Mucosa of stomach (tissue), 1 donor: Measurements from ENCODE around the gene PPP1R14B.

Experiments
- H3K27me3 ChIP-seq: one replicate; pipeline ENCODE4 v1.7.0; 2013; ENCODE audit warnings: mild to moderate bottlenecking, low read length; ENCODE audit not compliant: control insufficient read depth, insufficient read depth
- H3K36me3 ChIP-seq: one replicate; pipeline ENCODE4 v1.7.0; 2013; ENCODE audit warnings: low read length; ENCODE audit not compliant: control insufficient read depth, insufficient read depth
- H3K4me1 ChIP-seq: one replicate; pipeline ENCODE4 v1.7.0; 2013; ENCODE audit warnings: mild to moderate bottlenecking, low read length; ENCODE audit not compliant: control insufficient read depth, insufficient read depth
- H3K4me3 ChIP-seq: one replicate; pipeline ENCODE4 v1.7.0; 2013; ENCODE audit warnings: low read length
- H3K9ac ChIP-seq: one replicate; pipeline ENCODE4 v1.7.0; 2013; ENCODE audit warnings: mild to moderate bottlenecking, low read length, moderate library complexity
- H3K9me3 ChIP-seq: one replicate; pipeline ENCODE4 v1.7.0; 2013; ENCODE audit warnings: mild to moderate bottlenecking, low read length, moderate library complexity; ENCODE audit not compliant: control insufficient read depth
- donor health status: Pancreatic carcinoma.

PPP1R14B gene

GRCh38 chr11:64237484-64237951, 9.2 kb downstream of the PPP1R14B start:
- Histone ChIP-seq H3K9ac (peak overlapping the region; percentile 45), H3K4me1 (peaks cover 69% of the 10 kb centered on the region), H3K36me3 (no peaks in the 10 kb centered on the region), H3K27me3 (no peaks in the 10 kb centered on the region), H3K4me3 (no peak overlapping the region), H3K9me3 (no peaks in the 10 kb centered on the region)

GRCh38 chr11:64235437-64236161, 11.1 kb downstream of the PPP1R14B start:
- no peaks in the 10 kb centered on the region for H3K27me3 ChIP-seq
- H3K9ac ChIP-seq = peak overlapping the region; percentile 41
- peak overlapping the region; percentile 55 for H3K4me3 ChIP-seq
- H3K9me3 ChIP-seq = no peaks in the 10 kb centered on the region
- no peaks in the 10 kb centered on the region for H3K36me3 ChIP-seq
- peaks cover 74% of the 10 kb centered on the region for H3K4me1 ChIP-seq

- Histone ChIP-seq H3K36me3 (no peaks in the 10 kb centered on the region), H3K4me1 (peaks cover 68% of the 10 kb centered on the region), H3K4me3 (peak overlapping the region; percentile 55), H3K9ac (peak overlapping the region; percentile 41), H3K9me3 (no peaks in the 10 kb centered on the region), H3K27me3 (no peaks in the 10 kb centered on the region)
Observed at GRCh38 chr11:64234647-64235379, 11.9 kb downstream of the PPP1R14B start.

- H3K4me1 ChIP-seq = peaks cover 68% of the 10 kb centered on the region
- no peaks in the 10 kb centered on the region for H3K27me3 ChIP-seq
- no peaks in the 10 kb centered on the region for H3K9me3 ChIP-seq
- H3K36me3 ChIP-seq = no peaks in the 10 kb centered on the region
- H3K9ac ChIP-seq = peak within 1 kb of the TSS; percentile 62
- peak within 1 kb of the TSS; percentile 55 for H3K4me3 ChIP-seq
Observed at GRCh38 chr11:64233913-64234586, 12.7 kb downstream of the PPP1R14B start, which contains the start of gene VEGFB. Gene VEGFB, plus strand, starts transcription at chr11:64234584. Its CDS starts 250 bp downstream, at chr11:64234834.

- Histone ChIP-seq H3K4me1 (peaks cover 58% of the 10 kb centered on the region), H3K36me3 (no peaks in the 10 kb centered on the region), H3K4me3 (no peak overlapping the region), H3K9me3 (no peaks in the 10 kb centered on the region), H3K9ac (no peak overlapping the region), H3K27me3 (no peaks in the 10 kb centered on the region)
Observed at GRCh38 chr11:64232967-64233315, 13.8 kb downstream of the PPP1R14B start.

GRCh38 chr11:64232182-64232966, 14.4 kb downstream of the PPP1R14B start:
- Histone ChIP-seq H3K36me3 (no peaks in the 10 kb centered on the region), H3K27me3 (no peaks in the 10 kb centered on the region), H3K9ac (no peak overlapping the region), H3K4me3 (no peak overlapping the region), H3K4me1 (peaks cover 56% of the 10 kb centered on the region), H3K9me3 (no peaks in the 10 kb centered on the region)

- peaks cover 59% of the 10 kb centered on the region for H3K4me1 ChIP-seq
- H3K9me3 ChIP-seq = no peaks in the 10 kb centered on the region
- no peaks in the 10 kb centered on the region for H3K36me3 ChIP-seq
- H3K9ac ChIP-seq = no peak overlapping the region
- peak overlapping the region; percentile 25 for H3K4me3 ChIP-seq
- no peaks in the 10 kb centered on the region for H3K27me3 ChIP-seq
Observed at GRCh38 chr11:64231546-64231945, 15.2 kb downstream of the PPP1R14B start.

- Histone ChIP-seq H3K27me3 (no peaks in the 10 kb centered on the region), H3K9me3 (no peaks in the 10 kb centered on the region), H3K4me1 (peaks cover 59% of the 10 kb centered on the region), H3K4me3 (peak overlapping the region; percentile 51), H3K9ac (peak overlapping the region; percentile 86), H3K36me3 (no peaks in the 10 kb centered on the region)
Observed at GRCh38 chr11:64230985-64231365, 15.8 kb downstream of the PPP1R14B start.

DNA sequence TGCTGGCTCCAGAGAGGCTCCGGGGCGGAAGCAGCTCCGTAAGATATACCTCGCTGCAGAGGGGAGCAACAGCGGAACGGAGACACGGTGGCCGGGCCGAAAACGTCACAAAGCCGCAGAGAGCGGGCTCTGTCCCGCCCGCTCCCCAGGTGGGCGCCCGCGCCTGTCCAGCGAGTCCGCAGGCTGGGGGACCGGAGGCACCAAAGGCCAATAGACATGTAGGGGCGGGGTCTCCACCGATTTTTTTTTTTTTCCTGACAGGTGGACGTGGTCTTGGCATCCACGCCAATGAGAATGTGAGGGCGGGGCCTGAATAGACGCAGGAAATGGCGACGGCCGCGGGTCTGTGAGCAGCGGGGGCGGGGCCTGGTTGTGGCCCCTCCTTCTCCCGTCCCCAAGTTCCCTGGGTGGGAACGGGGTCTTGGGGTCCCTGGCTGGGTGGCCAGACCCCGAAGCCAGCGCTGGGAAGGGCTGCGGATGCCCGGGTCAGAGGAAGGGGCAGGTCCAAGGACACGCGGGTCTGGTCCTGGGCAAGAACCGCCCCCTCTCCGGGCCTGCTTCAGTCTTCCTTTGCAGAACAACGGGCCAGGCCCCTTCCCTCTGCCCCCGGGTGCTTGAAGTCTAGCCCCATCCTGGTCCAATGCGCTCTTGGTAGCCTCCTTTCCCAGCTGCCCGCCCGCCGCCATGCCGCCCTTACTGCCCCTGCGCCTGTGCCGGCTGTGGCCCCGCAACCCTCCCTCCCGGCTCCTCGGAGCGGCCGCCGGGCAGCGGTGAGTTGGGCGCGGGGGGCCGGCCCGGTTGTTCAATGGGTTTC, 16.4 kb downstream of the PPP1R14B start, which contains the start of gene DNAJC4:
Gene DNAJC4, plus strand, starts transcription at position 378 of the 814 bp plus-strand sequence. Its CDS starts 307 bp downstream, at position 685.
- Histone ChIP-seq H3K4me3 (peak within 1 kb of the TSS; percentile 51), H3K36me3 (no peaks in the 10 kb centered on the region), H3K9ac (peak within 1 kb of the TSS; percentile 86), H3K9me3 (no peaks in the 10 kb centered on the region), H3K4me1 (peaks cover 55% of the 10 kb centered on the region), H3K27me3 (no peaks in the 10 kb centered on the region)

- H3K36me3 ChIP-seq = no peaks in the 10 kb centered on the region
- H3K9me3 ChIP-seq = no peaks in the 10 kb centered on the region
- H3K27me3 ChIP-seq = no peaks in the 10 kb centered on the region
- H3K4me1 ChIP-seq = peaks cover 56% of the 10 kb centered on the region
- peak overlapping the region; percentile 86 for H3K9ac ChIP-seq
- peak overlapping the region; percentile 51 for H3K4me3 ChIP-seq
Observed at GRCh38 chr11:64229744-64230170, 17.0 kb downstream of the PPP1R14B start.
